NT2/D1 (cell line): Measurements from ENCODE around the gene IFT172.

Source experiments
- DNase-seq: peaks from one replicate; pipeline ENCODE4 v3.0.0-alpha.2; 2011; ENCODE audit warnings: low read depth, low spot score
- H3K27me3 ChIP-seq: 2 replicates; pipeline ENCODE4 v1.6.0; 2011; ENCODE audit warnings: mild to moderate bottlenecking; ENCODE audit not compliant: insufficient read length, insufficient read depth
- H3K36me3 ChIP-seq: 2 replicates; pipeline ENCODE4 v1.6.1; 2011; ENCODE audit warnings: mild to moderate bottlenecking, low read length, mixed read lengths; ENCODE audit not compliant: insufficient read depth, insufficient read length
- H3K4me1 ChIP-seq: 2 replicates; pipeline ENCODE4 v1.5.1; 2011; ENCODE audit not compliant: insufficient read depth, insufficient read length
- H3K4me3 ChIP-seq: 2 replicates; pipeline ENCODE4 v1.5.1; 2011; ENCODE audit warnings: low read depth; ENCODE audit not compliant: insufficient read length
- H3K9ac ChIP-seq: 2 replicates; pipeline ENCODE4 v1.6.0; 2011; ENCODE audit warnings: low read depth; ENCODE audit not compliant: insufficient read length
- H3K9me3 ChIP-seq: 2 replicates; pipeline ENCODE4 v1.5.1; 2011; ENCODE audit warnings: mild to moderate bottlenecking, low read length; ENCODE audit not compliant: insufficient read depth
- SUZ12 ChIP-seq: IDR thresholded peaks from 2 replicates; pipeline ENCODE4 v1.6.1; 2011; ENCODE audit not compliant: insufficient read length, insufficient read depth; ENCODE audit errors: extremely low read depth
- YY1 ChIP-seq: IDR thresholded peaks from 2 replicates; pipeline ENCODE4 v1.6.1; 2011; ENCODE audit not compliant: insufficient read length, insufficient read depth
- ZNF274 ChIP-seq: IDR thresholded peaks from 2 replicates; pipeline ENCODE4 v1.6.1; 2011; ENCODE audit warnings: mild to moderate bottlenecking, low read depth, low read length

The IFT172 gene

GRCh38 chr2:27520316-27520715 is 30.8 kb upstream of the IFT172 start:
- H3K9ac ChIP-seq, result no peak overlapping the region
- H3K4me1 ChIP-seq, result no peaks in the 10 kb centered on the region
- TF ChIP-seq SUZ12 (no peak), ZNF274 (no peak), YY1 (no peak)
- no peaks in the 10 kb centered on the region for H3K27me3 ChIP-seq
- no peak overlapping the region for H3K4me3 ChIP-seq
- DNase-seq, result no peak
- H3K9me3 ChIP-seq, result no peaks in the 10 kb centered on the region
- no peaks in the 10 kb centered on the region for H3K36me3 ChIP-seq

DNA sequence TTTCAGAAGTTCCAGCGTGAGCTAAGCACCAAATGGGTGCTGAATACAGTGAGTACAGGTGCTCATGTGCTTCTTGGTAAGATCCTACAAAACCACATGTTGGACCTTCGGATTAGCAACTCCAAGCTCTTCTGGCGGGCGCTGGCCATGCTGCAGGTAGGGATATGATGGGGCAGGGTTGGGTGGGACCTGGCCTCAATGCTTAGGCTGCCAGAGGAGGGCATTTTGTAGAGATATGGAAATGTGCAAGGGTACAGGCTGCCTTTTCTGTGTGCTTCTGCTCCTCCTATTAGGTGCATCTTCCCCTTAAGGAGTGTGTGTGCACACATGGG is 29.2 kb upstream of the IFT172 start:
- no peaks in the 10 kb centered on the region for H3K9me3 ChIP-seq
- H3K9ac ChIP-seq, result no peak overlapping the region
- H3K27me3 ChIP-seq, result no peaks in the 10 kb centered on the region

DNA sequence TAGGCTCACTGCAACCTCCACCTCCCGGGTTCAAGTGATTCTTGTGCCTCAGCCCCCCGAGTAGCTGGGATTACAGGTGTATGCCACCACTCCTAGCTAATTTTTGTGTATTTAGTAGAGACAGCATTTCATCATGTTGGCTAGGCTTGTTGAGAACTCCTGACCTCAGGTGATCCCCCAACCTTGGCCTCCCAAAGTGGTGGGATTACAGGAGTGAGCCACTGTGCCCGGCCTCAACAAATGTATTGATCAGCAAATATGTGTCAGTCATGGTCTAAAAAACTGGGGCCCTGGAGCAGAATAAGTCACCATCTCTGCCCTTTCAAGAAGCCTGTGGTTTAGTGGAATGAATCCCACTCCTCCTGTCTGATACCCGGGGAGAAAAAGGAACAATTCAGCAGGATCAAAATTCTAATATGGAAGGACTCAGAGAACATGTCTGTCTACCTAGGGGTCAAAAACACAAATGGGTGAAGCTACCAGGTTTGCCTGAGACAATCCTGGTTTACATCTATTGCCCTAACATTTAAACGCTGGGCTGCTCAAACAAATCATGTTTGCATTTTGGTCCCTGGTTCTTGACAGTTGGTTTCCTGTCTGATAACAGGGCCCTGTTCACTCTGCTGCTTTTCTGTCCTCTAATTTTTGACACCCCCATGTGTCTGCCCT is 28.7 kb upstream of the IFT172 start:
- TF ChIP-seq ZNF274 (no peak), YY1 (no peak), SUZ12 (no peak)

More for the DNA sequence above, 29.2 kb upstream of the IFT172 start:
- Histone ChIP-seq H3K4me1 (no peaks in the 10 kb centered on the region), H3K4me3 (no peak overlapping the region), H3K36me3 (no peaks in the 10 kb centered on the region)
- TF ChIP-seq ZNF274 (no peak), SUZ12 (no peak), YY1 (no peak)
- DNase-seq, result no peak

DNA sequence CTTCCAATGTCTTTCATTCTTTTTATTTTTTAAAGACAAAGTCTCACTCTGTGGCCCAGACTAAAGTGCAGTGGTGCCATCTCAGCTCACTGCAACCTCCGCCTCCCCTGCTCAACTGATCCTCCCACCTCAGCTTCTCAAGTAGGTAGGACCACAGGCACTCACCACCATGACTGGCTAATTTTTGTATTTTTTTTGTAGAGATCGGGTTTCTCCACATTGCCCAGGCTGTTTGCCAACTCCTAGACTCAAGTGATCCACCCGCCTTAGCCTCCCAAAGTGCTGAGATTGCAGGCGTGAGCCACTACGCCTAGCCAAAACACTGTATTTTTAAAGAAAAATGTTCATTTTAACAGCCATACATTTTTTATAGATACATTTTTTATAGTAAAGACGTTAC is 19.8 kb upstream of the IFT172 start:
- H3K4me3 ChIP-seq, result no peak overlapping the region
- TF ChIP-seq ZNF274 (no peak), SUZ12 (no peak), YY1 (no peak)
- no peaks in the 10 kb centered on the region for H3K4me1 ChIP-seq
- H3K9me3 ChIP-seq, result no peaks in the 10 kb centered on the region
- DNase-seq, result no peak
- H3K9ac ChIP-seq, result no peak overlapping the region
- H3K36me3 ChIP-seq, result no peaks in the 10 kb centered on the region
- no peaks in the 10 kb centered on the region for H3K27me3 ChIP-seq

More for the DNA sequence above, 28.7 kb upstream of the IFT172 start:
- no peak for DNase-seq
- no peaks in the 10 kb centered on the region for H3K9me3 ChIP-seq
- H3K27me3 ChIP-seq, result no peaks in the 10 kb centered on the region
- H3K9ac ChIP-seq, result no peak overlapping the region
- H3K4me1 ChIP-seq, result no peaks in the 10 kb centered on the region
- no peak overlapping the region for H3K4me3 ChIP-seq
- no peaks in the 10 kb centered on the region for H3K36me3 ChIP-seq

DNA sequence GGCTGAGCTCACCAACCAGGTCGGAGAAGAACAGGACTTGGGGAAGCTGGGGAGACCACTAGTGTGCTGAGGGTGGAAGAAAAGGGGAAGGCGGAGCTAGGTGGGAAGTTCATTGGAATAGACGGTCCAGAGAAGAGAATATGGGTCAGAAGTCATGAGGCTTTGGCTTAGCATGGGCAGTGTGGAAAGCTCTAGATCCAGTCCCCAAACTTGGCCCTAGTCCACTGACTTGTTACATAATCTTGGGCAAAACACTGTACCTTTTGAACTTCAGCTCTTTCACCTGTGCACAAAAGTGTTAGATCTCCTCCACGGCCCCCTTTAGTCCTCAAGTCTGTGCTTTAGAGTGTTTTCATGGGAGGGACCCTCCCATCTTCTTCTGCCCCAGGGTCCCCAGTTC is 17.8 kb upstream of the IFT172 start:
- TF ChIP-seq SUZ12, result no peak
- TF ChIP-seq ZNF274, result no peak
- TF ChIP-seq YY1, result no peak
- H3K27me3 ChIP-seq, result no peaks in the 10 kb centered on the region
- H3K9me3 ChIP-seq, result no peaks in the 10 kb centered on the region
- H3K4me3 ChIP-seq, result no peak overlapping the region
- no peaks in the 10 kb centered on the region for H3K4me1 ChIP-seq
- no peak overlapping the region for H3K9ac ChIP-seq
- DNase-seq, result no peak
- no peaks in the 10 kb centered on the region for H3K36me3 ChIP-seq

- Histone ChIP-seq H3K4me3 (no peak overlapping the region), H3K4me1 (no peaks in the 10 kb centered on the region), H3K27me3 (no peaks in the 10 kb centered on the region), H3K9ac (no peak overlapping the region), H3K36me3 (no peaks in the 10 kb centered on the region), H3K9me3 (no peaks in the 10 kb centered on the region)
- DNase-seq, result no peak
- TF ChIP-seq SUZ12, result no peak
- no peak for TF ChIP-seq YY1
- no peak for TF ChIP-seq ZNF274
These were observed 17.0 kb upstream of the IFT172 start for GRCh38 chr2:27506587-27506986.

GRCh38 chr2:27502142-27502541 is 12.6 kb upstream of the IFT172 start:
- Histone ChIP-seq H3K9ac (no peak overlapping the region), H3K4me3 (no peak overlapping the region), H3K9me3 (no peaks in the 10 kb centered on the region), H3K36me3 (no peaks in the 10 kb centered on the region), H3K4me1 (no peaks in the 10 kb centered on the region), H3K27me3 (peaks cover 4% of the 10 kb centered on the region)
- no peak for DNase-seq
- no peak for TF ChIP-seq YY1
- no peak for TF ChIP-seq ZNF274
- TF ChIP-seq SUZ12, result no peak

DNA sequence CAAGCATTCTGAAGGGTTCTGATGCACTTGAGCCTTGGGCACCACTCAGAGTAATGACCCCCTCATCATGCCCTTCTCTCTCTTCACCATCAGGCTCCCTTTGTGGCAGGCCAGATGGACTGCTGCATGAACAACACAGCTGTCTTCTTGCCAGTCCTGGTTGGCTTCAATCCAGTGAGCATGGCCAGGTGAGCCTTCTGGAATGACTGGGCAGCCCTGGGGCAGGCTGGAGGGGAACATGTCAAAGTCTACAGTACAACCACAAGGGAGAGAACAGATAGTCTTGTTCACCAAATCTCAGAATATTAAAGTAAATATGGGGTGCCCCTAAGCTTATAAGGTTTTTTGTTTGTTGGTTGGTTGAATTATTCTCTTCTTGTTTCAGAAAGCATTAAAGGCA is 11.5 kb upstream of the IFT172 start:
- H3K9me3 ChIP-seq, result no peaks in the 10 kb centered on the region
- TF ChIP-seq SUZ12 (no peak), YY1 (no peak), ZNF274 (no peak)
- no peak for DNase-seq
- H3K36me3 ChIP-seq, result no peaks in the 10 kb centered on the region
- H3K4me1 ChIP-seq, result no peaks in the 10 kb centered on the region
- no peak overlapping the region for H3K9ac ChIP-seq
- H3K4me3 ChIP-seq, result no peak overlapping the region
- H3K27me3 ChIP-seq, result peaks cover 15% of the 10 kb centered on the region
